Nephron progenitor cell (in vitro differentiated cells): ENCODE measurements around the gene IL1A.

Experiments used
- DNase-seq: peaks from one replicate; pipeline ENCODE4 v3.0.0; 2021
- H3K27ac Mint-ChIP-seq: 2 replicates; pipeline ENCODE4 v1.8.0; 2021; ENCODE audit warnings: mild to moderate bottlenecking, moderate library complexity, mixed read lengths
- H3K27me3 Mint-ChIP-seq: 2 replicates; pipeline ENCODE4 v1.8.0; 2021; ENCODE audit warnings: mild to moderate bottlenecking, low read depth, mixed read lengths; ENCODE audit not compliant: poor library complexity
- H3K36me3 Mint-ChIP-seq: 2 replicates; pipeline ENCODE4 v1.8.0; 2021; ENCODE audit warnings: low read depth, mixed read lengths
- H3K4me1 Mint-ChIP-seq: 2 replicates; pipeline ENCODE4 v1.8.0; 2021; ENCODE audit warnings: mixed read lengths
- H3K4me3 Mint-ChIP-seq: 2 replicates; pipeline ENCODE4 v1.8.0; 2021; ENCODE audit warnings: mild to moderate bottlenecking, moderate library complexity, mixed read lengths
- H3K9me3 Mint-ChIP-seq: 2 replicates; pipeline ENCODE4 v1.8.0; 2021; ENCODE audit warnings: mild to moderate bottlenecking, moderate library complexity, mixed read lengths
- TF ChIP-seq, protein P1 (sequence below): fragments of 200-600 bp; sonication (generic); IDR thresholded peaks from 2 replicates; pipeline ENCODE4 v1.5.0; 2021; ENCODE audit warnings: antibody characterized with exemption

The IL1A gene

GRCh38 chr2:112787294-112787693, 3.0 kb upstream of the IL1A start:
- TF ChIP-seq, protein P1, sequence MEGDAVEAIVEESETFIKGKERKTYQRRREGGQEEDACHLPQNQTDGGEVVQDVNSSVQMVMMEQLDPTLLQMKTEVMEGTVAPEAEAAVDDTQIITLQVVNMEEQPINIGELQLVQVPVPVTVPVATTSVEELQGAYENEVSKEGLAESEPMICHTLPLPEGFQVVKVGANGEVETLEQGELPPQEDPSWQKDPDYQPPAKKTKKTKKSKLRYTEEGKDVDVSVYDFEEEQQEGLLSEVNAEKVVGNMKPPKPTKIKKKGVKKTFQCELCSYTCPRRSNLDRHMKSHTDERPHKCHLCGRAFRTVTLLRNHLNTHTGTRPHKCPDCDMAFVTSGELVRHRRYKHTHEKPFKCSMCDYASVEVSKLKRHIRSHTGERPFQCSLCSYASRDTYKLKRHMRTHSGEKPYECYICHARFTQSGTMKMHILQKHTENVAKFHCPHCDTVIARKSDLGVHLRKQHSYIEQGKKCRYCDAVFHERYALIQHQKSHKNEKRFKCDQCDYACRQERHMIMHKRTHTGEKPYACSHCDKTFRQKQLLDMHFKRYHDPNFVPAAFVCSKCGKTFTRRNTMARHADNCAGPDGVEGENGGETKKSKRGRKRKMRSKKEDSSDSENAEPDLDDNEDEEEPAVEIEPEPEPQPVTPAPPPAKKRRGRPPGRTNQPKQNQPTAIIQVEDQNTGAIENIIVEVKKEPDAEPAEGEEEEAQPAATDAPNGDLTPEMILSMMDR: no peak
- DNase-seq: no peak
- Mint-ChIP-seq H3K27ac (no peak overlapping the region), H3K4me1 (peaks cover 18% of the 10 kb centered on the region), H3K9me3 (no peaks in the 10 kb centered on the region), H3K36me3 (no peaks in the 10 kb centered on the region), H3K4me3 (no peak overlapping the region), H3K27me3 (peaks cover 8% of the 10 kb centered on the region)

- H3K4me3 Mint-ChIP-seq: no peak overlapping the region
- TF ChIP-seq, protein P1: no peak
- no peak overlapping the region for H3K27ac Mint-ChIP-seq
- H3K27me3 Mint-ChIP-seq: peaks cover 4% of the 10 kb centered on the region
- H3K4me1 Mint-ChIP-seq: peaks cover 12% of the 10 kb centered on the region
- no peaks in the 10 kb centered on the region for H3K36me3 Mint-ChIP-seq
- DNase-seq: no peak
- H3K9me3 Mint-ChIP-seq: no peaks in the 10 kb centered on the region
Measured at GRCh38 chr2:112783187-112783714, 1.0 kb downstream of the IL1A start.

DNA sequence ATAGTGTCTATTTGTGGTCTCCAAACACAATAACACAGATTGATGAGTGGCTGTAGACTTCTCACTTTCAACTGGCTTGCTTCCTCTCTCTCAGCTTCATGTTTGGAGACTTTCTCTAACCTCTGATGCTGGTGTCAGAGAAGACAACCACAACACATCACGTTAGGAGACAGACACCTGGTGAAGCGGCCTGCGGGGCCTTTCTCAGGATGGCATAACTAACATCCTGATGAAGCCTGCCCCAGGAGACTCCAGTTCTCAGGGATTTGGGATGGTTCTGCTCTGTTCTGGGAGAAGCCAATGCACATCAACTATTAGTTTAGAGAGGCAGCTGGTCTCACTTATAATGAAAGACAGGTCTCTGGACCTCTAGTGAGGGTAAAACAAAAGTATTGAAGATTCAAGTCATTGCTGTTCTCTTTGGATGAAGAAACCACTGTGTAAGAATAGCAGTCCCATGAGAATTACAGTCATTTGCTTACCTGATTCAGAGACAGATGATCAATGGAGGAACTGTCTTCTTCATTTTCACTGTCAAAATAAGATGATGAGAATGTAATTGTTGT, 2.0 kb downstream of the IL1A start:
- no peak for DNase-seq
- TF ChIP-seq, protein P1: no peak
- Mint-ChIP-seq H3K4me1 (peaks cover 12% of the 10 kb centered on the region), H3K27ac (no peak overlapping the region), H3K4me3 (no peak overlapping the region), H3K27me3 (peaks cover 4% of the 10 kb centered on the region), H3K36me3 (no peaks in the 10 kb centered on the region), H3K9me3 (no peaks in the 10 kb centered on the region)

DNA sequence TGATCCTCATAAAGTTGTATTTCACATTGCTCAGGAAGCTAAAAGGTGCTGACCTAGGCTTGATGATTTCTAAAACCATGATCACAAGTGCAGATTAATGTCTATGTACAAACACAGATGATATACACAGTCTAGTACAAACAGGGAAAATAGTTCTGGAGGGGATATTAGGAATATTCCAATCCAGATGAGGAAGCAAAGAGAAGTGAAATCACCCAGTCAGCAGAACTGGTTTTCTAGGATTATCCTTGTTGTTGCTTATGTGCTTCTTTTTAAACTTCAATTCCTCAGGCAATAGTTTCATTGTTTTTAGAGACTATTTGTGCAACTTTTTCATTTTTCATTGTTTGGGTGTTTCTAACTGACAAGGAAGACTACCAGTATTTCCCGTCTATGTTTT, 4.7 kb downstream of the IL1A start:
- Mint-ChIP-seq H3K36me3 (no peaks in the 10 kb centered on the region), H3K27me3 (peaks cover 4% of the 10 kb centered on the region), H3K27ac (no peak overlapping the region), H3K9me3 (no peaks in the 10 kb centered on the region), H3K4me3 (no peak overlapping the region), H3K4me1 (peaks cover 12% of the 10 kb centered on the region)
- TF ChIP-seq, protein P1: no peak
- no peak for DNase-seq

DNA sequence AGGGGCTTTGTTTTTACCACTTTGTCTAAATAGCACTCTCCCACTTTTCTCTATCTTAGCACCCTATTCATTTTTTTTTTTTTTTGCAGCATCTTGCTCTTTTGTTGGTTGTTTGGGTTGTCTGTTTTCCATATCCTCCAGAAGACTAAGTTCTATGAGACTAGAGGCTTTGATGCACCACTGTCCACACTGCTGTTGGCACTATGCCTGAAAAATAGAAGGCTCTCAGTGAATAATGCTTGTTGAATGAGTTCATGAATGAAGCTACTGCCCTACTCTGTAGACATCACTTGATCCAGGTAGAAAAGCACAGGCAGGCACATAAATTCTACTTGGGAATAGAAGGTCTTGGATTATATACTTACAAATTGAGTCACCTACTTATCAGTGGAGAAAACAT, 7.3 kb downstream of the IL1A start:
- H3K36me3 Mint-ChIP-seq: no peaks in the 10 kb centered on the region

More for the DNA sequence above, 7.3 kb downstream of the IL1A start:
- H3K27me3 Mint-ChIP-seq: no peaks in the 10 kb centered on the region
- no peak for DNase-seq
- H3K4me1 Mint-ChIP-seq: no peaks in the 10 kb centered on the region
- TF ChIP-seq, protein P1: no peak
- no peak overlapping the region for H3K27ac Mint-ChIP-seq
- H3K4me3 Mint-ChIP-seq: no peak overlapping the region
- no peaks in the 10 kb centered on the region for H3K9me3 Mint-ChIP-seq
